MM.1S (cell line): Measurements from ENCODE around the gene PCNT.

Source experiments
- DNase-seq: peaks from one replicate; pipeline ENCODE4 v3.0.0-alpha.2; 2015
- H2AFZ ChIP-seq: fragments of 300-600 bp; sonication (generic); 2 replicates; pipeline ENCODE4 v1.6.0; 2016; ENCODE audit warnings: antibody characterized with exemption, low read length
- H3F3A ChIP-seq: fragments of 300-600 bp; sonication (generic); 2 replicates; pipeline ENCODE4 v1.6.1; 2016; ENCODE audit warnings: mild to moderate bottlenecking, antibody characterized with exemption, low read length, moderate library complexity, mixed read lengths; ENCODE audit not compliant: insufficient read depth
- H3K27ac ChIP-seq: fragments of 300-600 bp; sonication (generic); 2 replicates; pipeline ENCODE4 v1.5.1; 2016; ENCODE audit warnings: mild to moderate bottlenecking, low read length
- H3K27me3 ChIP-seq: fragments of 300-600 bp; sonication (generic); replicated peaks from 2 replicates; pipeline ENCODE4 v1.6.0; 2016; ENCODE audit warnings: low read length; ENCODE audit not compliant: insufficient read depth
- H3K36me3 ChIP-seq: fragments of 300-600 bp; sonication (generic); replicated peaks from 2 replicates; pipeline ENCODE4 v1.6.1; 2016; ENCODE audit warnings: mild to moderate bottlenecking, low read length, mixed read lengths; ENCODE audit not compliant: insufficient read depth
- H3K4me1 ChIP-seq: fragments of 300-600 bp; sonication (generic); 2 replicates; pipeline ENCODE4 v1.6.1; 2016; ENCODE audit warnings: low read length, mixed read lengths
- H3K4me2 ChIP-seq: fragments of 300-600 bp; sonication (generic); 2 replicates; pipeline ENCODE4 v1.6.0; 2016; ENCODE audit warnings: low read depth, low read length
- H3K4me3 ChIP-seq: fragments of 300-600 bp; sonication (generic); 2 replicates; pipeline ENCODE4 v1.5.1; 2016; ENCODE audit warnings: low read length, mixed read lengths
- H3K79me2 ChIP-seq: fragments of 300-600 bp; sonication (generic); 2 replicates; pipeline ENCODE4 v1.6.1; 2016; ENCODE audit warnings: mixed run types, low read length, mixed read lengths
- H3K9ac ChIP-seq: fragments of 300-600 bp; sonication (generic); 2 replicates; pipeline ENCODE4 v1.6.1; 2016; ENCODE audit warnings: low read length, mixed read lengths
- H3K9me2 ChIP-seq: fragments of 300-600 bp; sonication (generic); replicated peaks from 2 replicates; pipeline ENCODE4 v1.6.1; 2016; ENCODE audit warnings: mild to moderate bottlenecking, low read length, mixed read lengths; ENCODE audit not compliant: insufficient read depth
- H3K9me3 ChIP-seq: fragments of 300-600 bp; sonication (generic); replicated peaks from 2 replicates; pipeline ENCODE4 v1.6.1; 2016; ENCODE audit warnings: mild to moderate bottlenecking, low read length, mixed read lengths; ENCODE audit not compliant: insufficient read depth
- H4K20me1 ChIP-seq: fragments of 300-600 bp; sonication (generic); 2 replicates; pipeline ENCODE4 v1.6.1; 2016; ENCODE audit warnings: mild to moderate bottlenecking, low read length, moderate library complexity, mixed read lengths; ENCODE audit not compliant: insufficient read depth
- EZH2 ChIP-seq: fragments of 300-600 bp; sonication (generic); optimal IDR thresholded peaks from 2 replicates; pipeline ENCODE3; 2017; ENCODE audit warnings: low read depth, mild to moderate bottlenecking, antibody characterized with exemption, low read length, mixed read lengths
- EZH2phosphoT487 ChIP-seq: fragments of 300-600 bp; sonication (generic); IDR thresholded peaks from 2 replicates; pipeline ENCODE4 v1.6.1; 2018; ENCODE audit warnings: antibody characterized with exemption, low read length
- TF ChIP-seq, protein P1 (sequence below): fragments of 300-600 bp; sonication (generic); IDR thresholded peaks from 2 replicates; pipeline ENCODE4 v1.5.1; 2016; ENCODE audit warnings: antibody characterized with exemption, low read length, mixed read lengths

PCNT gene

DNA sequence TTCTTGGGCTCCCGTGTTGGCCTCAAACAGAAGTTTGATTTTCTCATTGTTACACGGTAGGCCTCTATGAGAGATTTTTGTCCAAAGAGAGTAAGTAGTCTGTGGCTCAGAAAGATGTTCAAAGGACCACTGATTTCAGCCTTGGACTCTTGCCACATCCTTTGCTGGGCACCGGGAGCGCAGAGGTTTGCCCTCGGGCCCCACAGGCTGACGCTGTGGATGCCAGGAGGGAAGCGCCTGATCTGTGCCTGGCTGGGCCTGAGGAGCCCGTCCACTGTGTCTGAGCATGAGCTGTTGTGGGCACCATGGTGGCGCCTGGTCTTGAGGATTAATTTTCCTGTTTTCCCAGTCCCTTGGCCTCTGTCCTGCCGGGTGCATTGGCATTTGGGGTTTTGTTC is 52.3 kb downstream of the PCNT start:
- no peaks in the 10 kb centered on the region for H3K4me1 ChIP-seq
- H2AFZ ChIP-seq: no peak overlapping the region
- no peaks in the 10 kb centered on the region; the same call in 1 of the 2 replicates for H3K36me3 ChIP-seq
- H3K4me2 ChIP-seq: no peak overlapping the region
- no peak for DNase-seq
- H3F3A ChIP-seq: no peaks in the 10 kb centered on the region
- H3K9ac ChIP-seq: no peak overlapping the region
- no peaks in the 10 kb centered on the region for H3K9me2 ChIP-seq
- peaks cover 92% of the 10 kb centered on the region for H3K79me2 ChIP-seq
- H3K4me3 ChIP-seq: no peak overlapping the region
- H4K20me1 ChIP-seq: no peaks in the 10 kb centered on the region
- H3K9me3 ChIP-seq: no peaks in the 10 kb centered on the region
- H3K27ac ChIP-seq: no peak overlapping the region
- TF ChIP-seq EZH2 (no peak), EZH2phosphoT487 (no peak)
- TF ChIP-seq, protein P1, sequence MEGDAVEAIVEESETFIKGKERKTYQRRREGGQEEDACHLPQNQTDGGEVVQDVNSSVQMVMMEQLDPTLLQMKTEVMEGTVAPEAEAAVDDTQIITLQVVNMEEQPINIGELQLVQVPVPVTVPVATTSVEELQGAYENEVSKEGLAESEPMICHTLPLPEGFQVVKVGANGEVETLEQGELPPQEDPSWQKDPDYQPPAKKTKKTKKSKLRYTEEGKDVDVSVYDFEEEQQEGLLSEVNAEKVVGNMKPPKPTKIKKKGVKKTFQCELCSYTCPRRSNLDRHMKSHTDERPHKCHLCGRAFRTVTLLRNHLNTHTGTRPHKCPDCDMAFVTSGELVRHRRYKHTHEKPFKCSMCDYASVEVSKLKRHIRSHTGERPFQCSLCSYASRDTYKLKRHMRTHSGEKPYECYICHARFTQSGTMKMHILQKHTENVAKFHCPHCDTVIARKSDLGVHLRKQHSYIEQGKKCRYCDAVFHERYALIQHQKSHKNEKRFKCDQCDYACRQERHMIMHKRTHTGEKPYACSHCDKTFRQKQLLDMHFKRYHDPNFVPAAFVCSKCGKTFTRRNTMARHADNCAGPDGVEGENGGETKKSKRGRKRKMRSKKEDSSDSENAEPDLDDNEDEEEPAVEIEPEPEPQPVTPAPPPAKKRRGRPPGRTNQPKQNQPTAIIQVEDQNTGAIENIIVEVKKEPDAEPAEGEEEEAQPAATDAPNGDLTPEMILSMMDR: no peak
- H3K27me3 ChIP-seq: no peaks in the 10 kb centered on the region

DNA sequence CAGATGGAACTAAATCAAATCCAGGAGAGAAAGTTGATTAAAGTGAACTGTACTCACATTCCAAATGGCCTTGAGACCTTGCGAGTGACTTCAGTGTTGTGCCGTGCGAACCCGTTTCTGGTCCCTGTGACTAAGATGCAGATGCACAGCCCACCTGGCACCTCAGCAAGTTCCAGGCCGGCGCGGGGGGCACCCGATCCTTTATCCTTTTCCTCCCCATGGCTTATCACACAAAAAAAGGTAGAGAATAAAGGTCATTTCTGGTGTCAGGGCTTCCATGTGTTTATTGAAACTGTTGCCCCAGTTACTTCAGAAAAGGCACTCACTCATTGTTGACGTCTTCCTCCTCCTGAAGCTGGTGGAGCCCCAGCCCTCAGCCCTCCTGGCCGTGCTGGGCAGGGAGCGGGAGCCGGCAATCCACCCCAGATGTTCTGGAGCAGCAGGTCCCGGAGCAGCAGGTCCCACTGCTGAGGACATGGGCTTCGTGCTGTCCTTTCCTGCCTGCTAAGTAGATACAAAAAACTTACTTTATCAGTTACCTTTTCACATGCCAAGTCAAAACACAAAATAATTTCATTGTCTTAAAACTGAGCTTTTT is 53.0 kb downstream of the PCNT start:
- H4K20me1 ChIP-seq: no peaks in the 10 kb centered on the region
- no peaks in the 10 kb centered on the region for H3K9me3 ChIP-seq
- no peak overlapping the region for H2AFZ ChIP-seq
- DNase-seq: no peak
- TF ChIP-seq EZH2phosphoT487 (no peak), EZH2 (no peak)
- TF ChIP-seq, protein P1: no peak
- H3K4me2 ChIP-seq: no peak overlapping the region
- no peak overlapping the region for H3K27ac ChIP-seq
- no peak overlapping the region for H3K9ac ChIP-seq
- H3K36me3 ChIP-seq: no peaks in the 10 kb centered on the region; the same call in 1 of the 2 replicates
- no peaks in the 10 kb centered on the region for H3K27me3 ChIP-seq
- peaks cover 92% of the 10 kb centered on the region for H3K79me2 ChIP-seq
- H3K4me3 ChIP-seq: no peak overlapping the region
- no peaks in the 10 kb centered on the region for H3F3A ChIP-seq
- no peaks in the 10 kb centered on the region for H3K9me2 ChIP-seq
- no peaks in the 10 kb centered on the region for H3K4me1 ChIP-seq

DNA sequence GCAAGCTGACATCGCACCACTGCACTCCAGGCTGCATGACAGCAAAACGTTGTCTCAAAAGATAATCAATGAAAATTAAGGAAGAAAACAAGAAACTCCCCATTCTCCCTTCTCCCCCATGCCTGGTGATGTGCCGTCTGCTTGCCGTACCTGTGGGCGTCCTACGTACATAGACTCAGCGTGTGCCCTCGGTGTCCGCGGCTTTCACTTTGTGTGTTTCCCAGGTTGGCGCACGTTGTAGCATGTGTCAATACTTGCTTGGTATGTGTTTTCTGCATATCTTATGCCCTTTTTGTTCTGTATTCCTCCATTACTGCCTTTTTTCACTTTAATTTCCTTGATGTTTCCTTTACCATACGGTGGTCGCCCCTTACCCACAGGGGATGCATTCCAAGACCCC is 53.8 kb downstream of the PCNT start:
- no peak for TF ChIP-seq EZH2
- TF ChIP-seq, protein P1: no peak
- no peak for TF ChIP-seq EZH2phosphoT487
- H3F3A ChIP-seq: no peaks in the 10 kb centered on the region
- peaks cover 89% of the 10 kb centered on the region for H3K79me2 ChIP-seq
- H3K36me3 ChIP-seq: no peaks in the 10 kb centered on the region
- no peak overlapping the region for H3K9ac ChIP-seq
- H3K4me2 ChIP-seq: no peak overlapping the region
- H3K9me3 ChIP-seq: no peaks in the 10 kb centered on the region
- H3K9me2 ChIP-seq: no peaks in the 10 kb centered on the region
- H3K27ac ChIP-seq: no peak overlapping the region
- H3K4me3 ChIP-seq: no peak overlapping the region
- no peaks in the 10 kb centered on the region for H3K27me3 ChIP-seq
- no peak for DNase-seq
- no peaks in the 10 kb centered on the region for H4K20me1 ChIP-seq
- H3K4me1 ChIP-seq: no peaks in the 10 kb centered on the region
- H2AFZ ChIP-seq: no peak overlapping the region
